Thoracic aorta (tissue), 2 donors: ENCODE results near the gene ZFR. TPM values are rescaled to one million over a fixed set of nuclear protein-coding genes. Genes with fewer than 3 reads are reported as not detected.
"Not testable (repeated sequence)": the region's sequence is repeated elsewhere in the genome, so short reads cannot be mapped to it uniquely, and the experiment has no call there.

ENCODE experiments used
- ATAC-seq: fragments of 150-250 bp; one replicate; pipeline ENCODE4 v1.8.0; 2017; ENCODE audit warnings: low read depth; ENCODE audit not compliant: insufficient number of reproducible peaks, low FRiP score
- DNase-seq: peaks from one replicate; pipeline ENCODE4 v3.0.0-alpha.2; 2020; ENCODE audit warnings: low spot score
- H3K27ac ChIP-seq, 2 donors: fragments of 200-600 bp; sonication (generic); 1 replicate in 1 of 2; 2 replicates in 1 of 2; pipeline ENCODE4 v1.5.1; 2016; ENCODE audit warnings: mild to moderate bottlenecking in 2 of 2, moderate library complexity in 2 of 2
- H3K27me3 ChIP-seq: fragments of 200-600 bp; sonication (generic); replicated peaks from 2 replicates; pipeline ENCODE4 v1.6.0; 2016; ENCODE audit warnings: mild to moderate bottlenecking; ENCODE audit not compliant: insufficient read depth
- H3K36me3 ChIP-seq: fragments of 200-600 bp; sonication (generic); one replicate; pipeline ENCODE4 v1.5.1; 2016
- H3K4me1 ChIP-seq, 2 donors: fragments of 200-600 bp; sonication (generic); 1 replicate in 1 of 2; 2 replicates in 1 of 2; pipeline versions ENCODE4 v1.5.1 to v1.6.0; 2016; ENCODE audit warnings: low read depth in 2 of 2, mild to moderate bottlenecking in 1 of 2; ENCODE audit not compliant: control insufficient read depth in 1 of 2
- H3K4me3 ChIP-seq: fragments of 200-600 bp; sonication (generic); 2 replicates; pipeline ENCODE4 v1.5.1; 2016; ENCODE audit warnings: mild to moderate bottlenecking
- H3K9me3 ChIP-seq: fragments of 200-600 bp; sonication (generic); 2 replicates; pipeline ENCODE4 v1.5.1; 2016
- total RNA-seq, 2 donors: library from RNA; depleted of rRNA; stranded (reverse); fragments of >200 nt; gene quantifications; one replicate each; pipeline versions ENCODE4 v1.1.0 to v1.2.3, GENCODE V29; 2016
- TF ChIP-seq, protein P1 (sequence below): fragments of 200-600 bp; sonication (generic); IDR thresholded peaks from one replicate; pipeline ENCODE4 v1.5.1; 2019; ENCODE audit warnings: antibody characterized with exemption

The ZFR gene
- total RNA-seq, 2 donors from 2014 or later: 54.2 to 78.6 TPM

DNA sequence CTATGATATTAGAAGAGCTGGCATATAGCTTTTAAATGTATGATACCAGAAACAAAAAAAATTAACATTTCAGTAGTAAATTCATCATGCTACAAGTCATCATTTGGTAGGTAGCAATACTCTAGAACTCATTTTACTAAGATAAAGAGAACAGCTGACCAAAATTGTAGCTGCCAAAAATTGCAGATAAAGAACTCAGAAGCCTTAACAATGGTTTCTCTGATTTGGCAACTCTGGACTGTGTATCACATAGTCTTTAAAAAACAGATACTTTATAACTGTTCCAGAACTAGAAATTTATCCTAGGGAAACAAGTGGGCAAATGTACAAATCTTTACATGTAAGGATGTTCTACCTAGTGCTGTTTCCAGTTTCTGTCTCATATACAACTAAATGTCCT lies 33.9 kb downstream of the ZFR start:
- DNase-seq: no peak
- TF ChIP-seq, protein P1, sequence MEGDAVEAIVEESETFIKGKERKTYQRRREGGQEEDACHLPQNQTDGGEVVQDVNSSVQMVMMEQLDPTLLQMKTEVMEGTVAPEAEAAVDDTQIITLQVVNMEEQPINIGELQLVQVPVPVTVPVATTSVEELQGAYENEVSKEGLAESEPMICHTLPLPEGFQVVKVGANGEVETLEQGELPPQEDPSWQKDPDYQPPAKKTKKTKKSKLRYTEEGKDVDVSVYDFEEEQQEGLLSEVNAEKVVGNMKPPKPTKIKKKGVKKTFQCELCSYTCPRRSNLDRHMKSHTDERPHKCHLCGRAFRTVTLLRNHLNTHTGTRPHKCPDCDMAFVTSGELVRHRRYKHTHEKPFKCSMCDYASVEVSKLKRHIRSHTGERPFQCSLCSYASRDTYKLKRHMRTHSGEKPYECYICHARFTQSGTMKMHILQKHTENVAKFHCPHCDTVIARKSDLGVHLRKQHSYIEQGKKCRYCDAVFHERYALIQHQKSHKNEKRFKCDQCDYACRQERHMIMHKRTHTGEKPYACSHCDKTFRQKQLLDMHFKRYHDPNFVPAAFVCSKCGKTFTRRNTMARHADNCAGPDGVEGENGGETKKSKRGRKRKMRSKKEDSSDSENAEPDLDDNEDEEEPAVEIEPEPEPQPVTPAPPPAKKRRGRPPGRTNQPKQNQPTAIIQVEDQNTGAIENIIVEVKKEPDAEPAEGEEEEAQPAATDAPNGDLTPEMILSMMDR: no peak
- no peaks in the 10 kb centered on the region for H3K27me3 ChIP-seq
- H3K4me3 ChIP-seq: no peak overlapping the region
- no peak for ATAC-seq
- no peak overlapping the region for H3K27ac ChIP-seq
- H3K9me3 ChIP-seq: no peaks in the 10 kb centered on the region
- no peaks in the 10 kb centered on the region for H3K4me1 ChIP-seq
- H3K36me3 ChIP-seq: peaks cover 27% of the 10 kb centered on the region

DNA sequence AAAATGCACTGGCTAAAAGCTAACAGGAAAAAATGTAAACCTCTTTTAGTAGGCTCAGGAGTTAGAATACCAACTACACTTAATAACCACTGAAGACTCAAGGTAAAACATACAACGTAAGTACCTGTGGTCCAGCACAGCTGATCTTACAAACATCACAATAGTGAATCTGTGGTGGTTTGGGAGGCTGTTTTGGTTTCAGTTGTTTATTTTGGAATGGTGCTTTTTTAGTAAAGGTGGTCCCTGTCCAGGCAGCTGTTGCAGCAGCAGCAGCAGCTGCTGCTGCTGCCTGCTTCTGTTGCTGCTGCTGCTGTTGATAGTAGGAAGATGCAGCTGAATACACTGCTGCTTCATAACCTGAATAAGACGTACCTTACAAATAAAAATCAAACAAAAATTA lies 37.9 kb downstream of the ZFR start:
- Histone ChIP-seq H3K27me3 (no peaks in the 10 kb centered on the region), H3K4me1 (no peaks in the 10 kb centered on the region), H3K4me3 (no peak overlapping the region), H3K9me3 (no peaks in the 10 kb centered on the region), H3K36me3 (peaks cover 41% of the 10 kb centered on the region), H3K27ac (no peak overlapping the region)
- DNase-seq (no peak), ATAC-seq (no peak)
- TF ChIP-seq, protein P1: no peak

DNA sequence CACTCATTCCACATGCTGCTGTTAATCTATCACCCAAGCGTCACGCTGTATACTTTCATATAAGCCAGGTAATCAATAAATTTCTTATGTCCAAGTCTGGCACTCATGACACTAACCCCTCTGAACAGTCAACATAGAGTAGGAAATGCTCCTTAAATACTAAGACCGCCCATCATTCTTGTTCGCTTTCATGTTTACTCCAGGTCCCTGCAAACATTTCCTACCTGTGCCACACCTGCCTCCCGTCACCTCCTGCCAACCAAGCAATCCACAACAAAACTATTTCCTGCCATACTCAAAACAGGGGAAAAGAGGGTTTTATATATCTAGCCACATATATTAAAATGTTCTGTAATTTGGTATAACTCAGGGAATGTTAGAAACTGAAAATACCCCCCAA lies 39.0 kb downstream of the ZFR start:
- ATAC-seq: no peak
- TF ChIP-seq, protein P1: no peak
- no peaks in the 10 kb centered on the region for H3K9me3 ChIP-seq
- no peaks in the 10 kb centered on the region for H3K27me3 ChIP-seq
- peaks cover 41% of the 10 kb centered on the region for H3K36me3 ChIP-seq
- no peak overlapping the region for H3K27ac ChIP-seq
- no peak for DNase-seq
- no peaks in the 10 kb centered on the region for H3K4me1 ChIP-seq
- no peak overlapping the region for H3K4me3 ChIP-seq

DNA sequence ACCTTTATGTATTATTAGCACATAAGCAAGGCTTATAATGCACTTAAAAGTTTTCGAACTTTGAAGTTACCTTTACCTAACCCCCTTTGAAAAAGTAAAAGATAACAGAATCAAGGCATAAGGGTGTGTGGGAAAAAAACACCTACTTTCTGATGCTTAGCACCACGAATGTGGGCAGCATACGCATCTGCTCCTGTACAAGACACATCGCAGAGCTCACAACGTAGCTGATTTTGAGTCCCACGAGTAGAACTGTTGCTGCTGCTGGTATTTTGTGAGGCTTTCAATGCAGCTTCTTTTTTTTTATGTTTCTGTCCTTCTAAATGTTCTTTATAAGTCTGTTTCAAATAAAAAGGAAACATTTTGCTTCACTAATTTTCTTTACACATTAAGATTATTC lies 40.8 kb downstream of the ZFR start:
- H3K4me3 ChIP-seq: no peak overlapping the region
- H3K36me3 ChIP-seq: peaks cover 33% of the 10 kb centered on the region
- no peak overlapping the region for H3K27ac ChIP-seq
- no peaks in the 10 kb centered on the region for H3K4me1 ChIP-seq
- TF ChIP-seq, protein P1: no peak
- H3K9me3 ChIP-seq: no peaks in the 10 kb centered on the region
- no peaks in the 10 kb centered on the region for H3K27me3 ChIP-seq
- ATAC-seq (no peak), DNase-seq (no peak)

DNA sequence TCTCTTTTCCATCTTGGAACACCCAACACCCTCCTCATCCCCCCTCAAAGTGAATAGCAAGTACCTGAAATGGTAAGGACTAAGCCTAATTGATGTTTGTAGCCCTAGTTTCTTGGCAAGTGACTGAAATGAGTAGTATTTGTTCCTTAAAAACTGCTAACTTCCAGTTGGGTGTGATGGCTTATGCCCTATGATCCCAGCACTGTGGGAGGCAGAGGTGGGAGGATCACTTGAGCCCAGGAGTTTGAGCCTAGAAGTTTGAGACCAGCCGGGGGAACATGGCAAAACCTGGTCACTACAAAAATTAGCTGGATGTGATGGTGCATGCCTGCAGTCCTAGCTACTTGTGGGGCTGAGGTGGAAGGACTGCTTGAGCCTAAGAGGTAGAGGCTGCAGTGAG lies 44.1 kb downstream of the ZFR start:
- Histone ChIP-seq H3K27ac (no peak overlapping the region), H3K4me1 (no peaks in the 10 kb centered on the region), H3K4me3 (no peak overlapping the region), H3K27me3 (no peaks in the 10 kb centered on the region), H3K36me3 (peaks cover 52% of the 10 kb centered on the region), H3K9me3 (no peaks in the 10 kb centered on the region)
- no peak for DNase-seq
- no peak for ATAC-seq
- TF ChIP-seq, protein P1: no peak

DNA sequence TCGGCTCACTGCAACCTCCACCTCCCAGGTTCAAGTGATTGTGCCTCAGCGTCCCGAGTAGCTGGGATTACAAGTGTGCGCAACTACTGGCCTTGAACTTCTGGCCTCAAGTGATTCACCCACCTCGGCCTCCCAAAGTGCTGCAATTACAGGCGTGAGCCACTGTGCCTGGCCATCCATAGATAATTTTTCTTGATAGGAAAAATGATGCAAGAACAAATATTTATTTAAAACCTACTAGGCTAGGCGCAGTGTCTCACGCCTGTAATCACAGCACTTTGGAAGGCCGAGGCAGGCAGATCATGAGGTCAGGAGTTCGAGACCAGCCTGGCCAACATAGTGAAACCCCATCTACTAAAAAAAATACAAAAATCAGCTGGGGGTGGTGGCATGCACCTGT lies 45.8 kb downstream of the ZFR start:
- not testable (repeated sequence) for ATAC-seq, DNase-seq, H3K4me1 ChIP-seq, H3K4me3 ChIP-seq, H3K27me3 ChIP-seq, H3K9me3 ChIP-seq, H3K27ac ChIP-seq
- peaks cover 41% of the 10 kb centered on the region for H3K36me3 ChIP-seq
